Stimulated activated CD8-positive, alpha-beta memory T cell treated with anti-CD3 and anti-CD28 coated beads, Interleukin-7, amount 100 ng/mL, for 4 hours (primary cell): Measurements from ENCODE around the gene KCNJ6.
"Not testable (repeated sequence)": the region's sequence is repeated elsewhere in the genome, so short reads cannot be mapped to it uniquely, and the experiment has no call there.

Source experiments
- DNase-seq, 2 donors: peaks; one replicate each; pipeline ENCODE4 v3.0.0-alpha.2; 2020; ENCODE audit warnings: low read depth in 2 of 2

Gene KCNJ6

DNA sequence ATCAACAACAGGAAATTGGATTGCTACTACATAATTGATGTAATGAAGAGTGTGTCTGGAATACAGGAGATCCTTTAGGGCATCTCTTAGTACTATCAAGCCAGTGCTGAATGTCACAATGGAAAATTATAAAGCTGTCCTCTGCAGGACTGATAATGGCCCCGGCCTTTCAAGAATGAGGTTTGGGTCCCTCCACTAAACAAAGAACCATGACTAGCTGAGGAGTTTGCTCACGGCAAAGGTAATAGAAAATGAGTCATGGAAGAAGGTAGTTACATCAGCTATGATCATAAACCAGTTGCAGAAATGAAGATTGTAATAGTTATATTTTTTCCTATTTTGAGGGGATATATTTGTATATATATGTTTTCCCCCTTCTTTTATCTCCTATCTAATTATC, 145.8 kb downstream of the KCNJ6 start:
- DNase-seq: no peak

DNA sequence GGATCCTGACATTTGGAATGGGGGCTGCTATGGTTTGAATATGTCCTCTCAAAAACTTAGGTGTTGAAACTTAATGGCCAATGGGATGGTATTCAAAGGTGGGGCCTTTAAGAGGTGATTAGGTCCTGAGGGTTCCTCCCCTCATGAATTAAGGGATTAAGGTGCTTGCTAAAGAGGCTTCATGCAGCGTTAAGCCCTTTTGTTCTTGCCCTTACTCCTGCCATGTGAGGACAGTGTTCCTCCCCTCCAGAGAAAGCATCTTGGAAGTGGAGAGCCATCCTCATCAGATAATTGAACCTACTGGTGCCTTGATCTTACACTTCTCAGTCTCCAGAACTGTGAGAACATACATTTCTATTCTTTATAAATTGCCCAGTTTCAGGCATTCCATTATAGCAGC, 146.6 kb downstream of the KCNJ6 start:
- no peak for DNase-seq

- no peak for DNase-seq
Observed at GRCh38 chr21:37767984-37768383, 148.3 kb downstream of the KCNJ6 start.

DNA sequence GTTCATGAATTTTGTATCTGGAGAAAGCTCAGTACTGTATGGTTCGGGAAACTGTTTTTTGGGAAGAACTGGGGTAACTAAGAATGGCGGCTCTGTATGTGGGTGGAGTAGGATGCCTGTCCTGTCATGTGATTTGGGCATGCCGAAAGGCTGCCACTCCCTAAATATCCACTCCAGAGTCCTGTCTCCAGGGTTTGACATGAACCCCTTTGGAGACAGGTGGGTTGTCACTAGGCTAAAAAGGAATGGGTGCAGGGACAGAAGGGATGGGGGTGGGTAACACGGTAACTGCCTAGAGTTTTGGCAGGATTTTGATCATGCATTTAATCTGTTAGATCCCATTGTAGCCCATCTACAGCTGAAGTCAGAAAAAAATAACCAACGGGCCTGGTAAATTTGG, 150.1 kb downstream of the KCNJ6 start:
- DNase-seq: no peak

GRCh38 chr21:37765221-37765900, 150.9 kb downstream of the KCNJ6 start:
- no peak for DNase-seq

GRCh38 chr21:37764691-37765090, 151.6 kb downstream of the KCNJ6 start:
- no peak for DNase-seq

- no peak for DNase-seq
Observed at GRCh38 chr21:37763298-37763697, 153.0 kb downstream of the KCNJ6 start.

- no peak for DNase-seq
Observed at GRCh38 chr21:37762606-37763005, 153.7 kb downstream of the KCNJ6 start.

- DNase-seq: not testable (repeated sequence)
Observed at GRCh38 chr21:37761406-37761805, 154.9 kb downstream of the KCNJ6 start.

DNA sequence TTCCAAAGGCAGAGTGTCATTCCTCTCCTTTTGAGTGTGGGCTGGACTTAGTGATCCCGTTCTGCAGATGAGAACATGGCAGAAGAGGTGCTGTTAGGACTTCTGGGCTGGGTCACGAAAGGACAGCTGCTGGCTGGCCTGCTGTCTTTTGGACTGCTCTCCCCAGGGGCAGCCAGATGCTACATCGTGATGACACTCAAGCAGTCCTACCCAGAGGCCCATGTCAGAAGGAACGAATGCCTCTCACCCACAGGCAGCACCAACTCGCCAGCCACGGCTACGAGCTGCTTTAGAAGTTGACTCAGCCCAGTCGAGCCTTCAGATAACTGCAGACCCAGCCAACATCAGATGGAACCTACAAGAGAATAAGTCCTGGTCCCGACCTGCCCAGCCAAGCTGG, 156.5 kb downstream of the KCNJ6 start:
- no peak for DNase-seq

- no peak for DNase-seq
Observed at GRCh38 chr21:37758982-37759381, 157.3 kb downstream of the KCNJ6 start.

GRCh38 chr21:37757606-37758376, 158.5 kb downstream of the KCNJ6 start:
- DNase-seq: no peak

- DNase-seq: no peak
Observed at GRCh38 chr21:37753122-37753599, 163.1 kb downstream of the KCNJ6 start.

DNA sequence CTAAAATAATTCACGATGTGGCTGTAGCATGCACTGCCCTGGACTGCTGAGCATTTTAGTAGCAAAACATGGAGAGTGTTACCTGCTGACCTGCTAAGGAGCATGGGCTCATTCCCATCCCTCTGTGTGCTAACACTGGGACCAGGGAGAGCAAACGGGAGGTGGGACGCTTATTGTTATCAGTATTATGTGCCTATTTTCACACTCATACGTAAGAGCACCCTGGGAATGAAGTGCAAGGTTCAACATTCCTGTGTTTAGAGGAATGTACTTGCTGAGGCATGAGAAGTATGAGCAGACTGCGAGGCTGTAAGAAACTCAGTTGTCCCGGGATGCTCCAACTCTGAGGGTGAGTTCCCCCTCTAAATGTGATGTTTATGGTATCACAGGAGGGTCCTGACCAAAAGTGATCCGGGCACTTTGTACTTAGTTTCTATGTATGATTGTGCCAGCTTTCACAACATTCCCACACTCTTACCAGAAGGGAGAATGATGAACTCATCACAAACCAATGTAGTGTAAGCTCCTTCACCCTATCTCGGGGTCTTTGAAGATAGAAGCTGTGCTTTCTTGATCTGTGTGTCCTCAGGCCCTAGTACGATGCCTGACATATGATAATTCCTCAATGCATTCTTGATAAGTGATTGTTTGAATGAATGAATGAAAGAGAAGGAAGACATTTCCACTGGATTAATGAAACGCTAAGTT, 164.8 kb downstream of the KCNJ6 start:
- no peak for DNase-seq

DNA sequence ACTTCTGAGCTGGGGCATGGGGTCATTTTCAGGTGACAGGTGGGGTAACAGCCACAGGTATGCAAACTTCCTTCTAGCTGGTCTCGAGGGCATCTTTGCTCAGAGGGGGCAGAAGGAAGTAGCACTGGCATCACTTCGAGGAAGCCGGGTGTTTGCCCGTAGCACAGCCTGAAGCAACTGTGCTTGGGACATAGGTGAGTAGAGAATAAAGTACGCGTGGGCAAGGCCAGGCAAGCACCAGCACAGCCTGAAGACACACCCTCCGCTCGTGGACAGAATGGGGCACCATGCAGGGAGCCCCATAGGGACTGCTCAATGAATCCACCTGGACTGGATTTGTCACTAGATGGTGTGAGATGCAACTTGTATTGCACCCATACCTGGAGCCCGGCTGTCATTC, 167.1 kb downstream of the KCNJ6 start:
- DNase-seq: no peak

DNA sequence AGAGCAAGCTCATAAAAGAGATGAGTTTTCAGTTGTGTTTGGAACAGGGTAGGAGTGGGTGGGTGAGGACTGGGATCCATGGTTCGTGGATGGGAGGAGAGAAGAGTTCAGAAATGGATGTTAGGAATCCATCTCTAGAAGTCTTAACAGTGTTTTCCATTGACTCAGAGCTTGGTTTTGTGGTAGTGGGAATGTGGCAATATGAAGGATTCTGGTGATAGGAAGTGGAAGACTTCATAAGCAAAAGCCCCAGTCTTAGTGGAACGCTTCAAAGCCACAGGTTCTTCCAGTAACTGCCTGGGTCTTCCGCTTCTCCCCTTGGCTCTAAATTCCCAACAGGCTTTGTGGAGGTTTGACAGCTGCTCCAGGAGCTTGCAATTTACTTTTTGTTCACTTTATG, 167.9 kb downstream of the KCNJ6 start:
- DNase-seq: no peak

GRCh38 chr21:37746849-37747248, 169.4 kb downstream of the KCNJ6 start:
- DNase-seq: no peak

DNA sequence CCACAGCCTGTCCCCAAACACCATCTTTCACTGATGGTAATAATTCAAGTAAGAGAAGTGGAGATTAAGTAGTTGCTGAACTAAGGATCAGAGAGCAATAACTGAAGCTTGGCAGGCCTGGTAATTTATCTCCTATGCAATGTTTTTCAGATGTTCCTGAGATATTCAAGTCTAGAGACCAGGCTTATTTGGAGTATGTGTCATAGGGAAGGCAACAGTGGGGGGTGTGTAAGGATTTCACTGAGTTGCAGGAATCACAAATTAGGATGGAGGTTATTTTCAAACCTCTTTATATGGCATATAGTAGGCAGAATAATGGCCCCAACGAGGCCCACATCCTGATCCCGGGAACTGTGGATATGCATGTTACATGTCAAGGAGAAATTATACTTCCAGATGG, 171.7 kb downstream of the KCNJ6 start:
- no peak for DNase-seq

DNA sequence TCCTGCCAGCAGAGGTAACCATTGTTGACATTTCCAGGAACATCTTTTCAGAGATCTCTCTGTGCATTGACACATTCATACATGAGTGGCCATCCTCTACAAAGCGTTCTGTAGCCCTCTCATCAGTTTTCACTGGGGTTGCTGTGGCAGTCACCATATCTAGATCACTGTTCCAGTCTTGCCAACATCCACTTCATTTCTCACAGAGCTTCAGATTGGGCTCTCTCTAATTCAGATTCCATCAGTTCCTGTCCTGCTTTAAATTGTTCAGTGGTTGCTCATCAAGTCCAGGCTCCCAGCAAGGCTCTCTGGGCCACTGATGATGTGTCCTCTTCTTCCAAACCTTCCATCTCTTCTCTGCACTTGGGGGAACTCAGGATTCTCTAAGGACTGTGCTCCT, 173.7 kb downstream of the KCNJ6 start:
- DNase-seq: no peak

- DNase-seq: no peak
Observed at GRCh38 chr21:37742115-37742514, 174.1 kb downstream of the KCNJ6 start.

GRCh38 chr21:37737996-37738395, 178.3 kb downstream of the KCNJ6 start:
- DNase-seq: no peak

DNA sequence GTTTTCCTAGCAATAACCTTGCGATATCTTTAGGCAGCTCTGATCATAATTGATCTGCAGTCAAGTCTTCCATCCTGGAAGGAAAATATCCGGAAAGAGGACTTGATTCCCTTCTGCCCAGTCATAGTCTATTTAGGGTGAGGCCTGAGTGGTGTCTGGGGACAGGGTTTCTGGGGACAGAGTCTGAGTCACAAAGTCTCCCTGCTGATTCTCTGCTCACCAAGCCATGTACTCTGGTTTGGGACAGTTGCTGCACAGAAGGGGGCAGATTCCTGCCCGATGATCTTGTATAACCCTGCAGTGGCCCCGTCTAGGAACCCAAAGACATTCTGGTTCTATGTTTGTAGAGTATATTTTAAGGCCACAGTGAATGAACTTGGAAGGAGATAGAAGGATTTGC, 178.8 kb downstream of the KCNJ6 start:
- no peak for DNase-seq

DNA sequence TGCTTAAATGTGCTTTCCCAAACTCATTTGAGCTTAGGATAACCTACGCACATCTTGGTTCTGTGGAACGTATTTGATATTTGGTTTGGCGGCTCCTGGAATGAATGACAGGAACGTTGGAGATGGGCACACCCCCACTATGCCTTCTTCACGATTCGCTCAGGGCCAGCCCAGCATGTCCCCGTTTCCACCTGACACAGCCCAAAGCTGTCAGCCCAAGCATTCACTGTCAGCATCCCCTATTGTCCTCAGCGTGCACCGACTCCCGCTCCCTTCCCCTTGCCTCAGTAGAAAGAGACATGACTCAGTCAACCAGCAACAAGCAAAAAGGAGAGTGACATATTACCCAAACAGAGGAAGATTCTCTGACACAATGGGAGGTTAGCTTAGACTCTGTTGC, 181.4 kb downstream of the KCNJ6 start:
- DNase-seq: no peak
